ENCODE results near the gene LCN15.

- TF ChIP-seq, protein P1, sequence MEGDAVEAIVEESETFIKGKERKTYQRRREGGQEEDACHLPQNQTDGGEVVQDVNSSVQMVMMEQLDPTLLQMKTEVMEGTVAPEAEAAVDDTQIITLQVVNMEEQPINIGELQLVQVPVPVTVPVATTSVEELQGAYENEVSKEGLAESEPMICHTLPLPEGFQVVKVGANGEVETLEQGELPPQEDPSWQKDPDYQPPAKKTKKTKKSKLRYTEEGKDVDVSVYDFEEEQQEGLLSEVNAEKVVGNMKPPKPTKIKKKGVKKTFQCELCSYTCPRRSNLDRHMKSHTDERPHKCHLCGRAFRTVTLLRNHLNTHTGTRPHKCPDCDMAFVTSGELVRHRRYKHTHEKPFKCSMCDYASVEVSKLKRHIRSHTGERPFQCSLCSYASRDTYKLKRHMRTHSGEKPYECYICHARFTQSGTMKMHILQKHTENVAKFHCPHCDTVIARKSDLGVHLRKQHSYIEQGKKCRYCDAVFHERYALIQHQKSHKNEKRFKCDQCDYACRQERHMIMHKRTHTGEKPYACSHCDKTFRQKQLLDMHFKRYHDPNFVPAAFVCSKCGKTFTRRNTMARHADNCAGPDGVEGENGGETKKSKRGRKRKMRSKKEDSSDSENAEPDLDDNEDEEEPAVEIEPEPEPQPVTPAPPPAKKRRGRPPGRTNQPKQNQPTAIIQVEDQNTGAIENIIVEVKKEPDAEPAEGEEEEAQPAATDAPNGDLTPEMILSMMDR (conservative IDR thresholded peaks at IDR 0.05; ENCODE audit: low read length): no peak
- TF ChIP-seq EZH2phosphoT487 (IDR thresholded peaks at IDR 0.05; ENCODE audit: borderline replicate concordance, low read depth, low read length): no peak
Observed at GRCh38 chr9:136717399-136717798, 46.9 kb downstream of the LCN15 start.

Data from OCI-LY7 (cell line).